GM18517 (cell line): Measurements from ENCODE around the gene KCNJ10.

Source experiments
- ATAC-seq: cut with Tn5 transposase; IDR thresholded peaks from one replicate; pipeline ENCODE4 v1.9.1; 2021; ENCODE audit warnings: mild to moderate bottlenecking, moderate library complexity; ENCODE audit not compliant: unreplicated experiment

KCNJ10 gene

GRCh38 chr1:160084771-160085321 is 14.9 kb upstream of the KCNJ10 start:
- ATAC-seq, result no peak

- no peak for ATAC-seq
These were observed 14.2 kb upstream of the KCNJ10 start for GRCh38 chr1:160083968-160084770.

GRCh38 chr1:160082926-160083325 is 13.0 kb upstream of the KCNJ10 start:
- no peak for ATAC-seq

- no peak for ATAC-seq
These were observed 12.5 kb upstream of the KCNJ10 start for GRCh38 chr1:160082487-160082886.

- no peak for ATAC-seq
These were observed 11.4 kb upstream of the KCNJ10 start, which contains the start of gene KCNJ9 for GRCh38 chr1:160081261-160081936. TSS of gene KCNJ9 (plus strand) at chr1:160081538. CDS start at chr1:160084031, 2,493 bp downstream.

GRCh38 chr1:160080381-160081100 is 10.6 kb upstream of the KCNJ10 start:
- ATAC-seq, result no peak

- no peak for ATAC-seq
These were observed 9.5 kb upstream of the KCNJ10 start for GRCh38 chr1:160079448-160079847.

DNA sequence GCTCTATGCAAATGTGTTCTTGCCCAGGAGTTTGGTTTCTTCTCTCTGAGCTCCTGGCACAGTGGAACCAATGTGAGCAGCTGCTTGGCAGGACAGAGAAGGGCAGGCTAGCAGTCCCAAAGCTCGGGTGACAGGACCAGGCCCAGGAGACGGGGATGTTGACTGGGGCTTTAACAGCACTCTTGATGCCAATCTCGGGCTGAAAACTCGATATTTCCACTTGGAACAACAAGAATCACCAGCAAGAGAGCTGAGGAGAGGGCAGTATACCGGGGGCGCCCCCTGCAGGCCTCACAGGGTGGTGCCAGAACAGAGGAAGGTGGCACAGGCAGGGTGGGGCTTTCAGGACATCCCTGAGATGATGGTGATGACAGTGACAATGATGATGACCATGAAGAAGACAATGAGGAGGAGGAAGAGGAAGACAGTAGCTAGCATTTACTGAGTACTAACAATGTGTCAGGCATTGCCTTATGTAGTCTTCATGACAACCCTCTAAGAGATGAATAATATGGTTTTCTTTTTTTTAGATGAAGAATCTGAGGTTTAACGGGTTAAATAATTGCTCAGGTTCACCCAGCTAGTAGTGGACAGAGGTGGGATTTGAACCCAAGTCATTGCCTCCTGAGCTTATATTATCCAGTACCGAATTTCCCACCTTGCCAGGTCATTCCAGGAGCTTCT is 8.7 kb upstream of the KCNJ10 start:
- no peak for ATAC-seq

GRCh38 chr1:160077486-160077885 is 7.5 kb upstream of the KCNJ10 start:
- ATAC-seq, result no peak

DNA sequence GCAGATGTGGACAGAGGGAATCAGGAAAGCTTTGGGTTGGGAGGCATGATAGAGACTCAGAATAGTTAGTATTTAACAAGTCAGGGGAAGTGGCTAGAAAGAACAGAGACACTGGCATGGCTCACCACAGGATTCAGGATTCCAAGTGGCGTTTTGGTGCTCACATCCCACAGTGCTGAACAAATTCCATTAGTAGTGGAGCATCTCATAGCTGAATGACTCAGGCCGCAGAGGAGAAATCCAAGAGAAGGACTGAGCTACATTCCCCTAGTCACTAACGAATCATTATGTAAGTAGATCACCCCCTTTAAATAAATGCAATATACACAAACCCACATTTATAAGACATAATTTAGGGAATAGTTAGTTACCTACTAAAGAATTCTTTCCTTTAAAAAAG is 6.3 kb upstream of the KCNJ10 start:
- no peak for ATAC-seq

GRCh38 chr1:160075836-160076235 is 5.9 kb upstream of the KCNJ10 start:
- no peak for ATAC-seq

GRCh38 chr1:160074865-160075264 is 4.9 kb upstream of the KCNJ10 start:
- no peak for ATAC-seq

GRCh38 chr1:160071289-160071688 is 1.3 kb upstream of the KCNJ10 start:
- no peak for ATAC-seq

- ATAC-seq, result no peak
These were observed 543 bp upstream of the KCNJ10 start for GRCh38 chr1:160070243-160071163.

DNA sequence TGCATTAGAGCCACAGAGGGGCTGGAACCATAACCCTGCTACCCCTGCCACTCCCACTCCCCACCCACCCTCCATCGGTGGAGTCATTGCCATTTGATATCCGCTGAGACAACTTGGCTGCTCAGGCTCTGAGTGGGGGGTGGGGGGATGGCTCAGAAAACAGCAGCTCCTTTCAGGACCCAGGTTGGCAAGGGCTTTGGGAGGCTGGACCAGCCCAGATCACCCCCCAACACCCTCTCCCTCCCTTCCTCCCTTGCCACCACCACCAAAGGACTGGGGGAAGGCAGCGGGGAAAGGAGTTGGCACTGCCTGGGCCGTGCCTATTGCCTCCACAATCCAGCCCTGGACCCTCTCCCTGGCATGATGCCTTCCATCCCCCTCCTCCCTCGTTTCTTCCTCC is 1.7 kb downstream of the KCNJ10 start:
- no peak for ATAC-seq

- ATAC-seq, result no peak
These were observed 2.9 kb downstream of the KCNJ10 start for GRCh38 chr1:160066829-160067745.

GRCh38 chr1:160064746-160065145 is 5.2 kb downstream of the KCNJ10 start:
- ATAC-seq, result no peak

GRCh38 chr1:160064164-160064563 is 5.8 kb downstream of the KCNJ10 start:
- ATAC-seq, result no peak

DNA sequence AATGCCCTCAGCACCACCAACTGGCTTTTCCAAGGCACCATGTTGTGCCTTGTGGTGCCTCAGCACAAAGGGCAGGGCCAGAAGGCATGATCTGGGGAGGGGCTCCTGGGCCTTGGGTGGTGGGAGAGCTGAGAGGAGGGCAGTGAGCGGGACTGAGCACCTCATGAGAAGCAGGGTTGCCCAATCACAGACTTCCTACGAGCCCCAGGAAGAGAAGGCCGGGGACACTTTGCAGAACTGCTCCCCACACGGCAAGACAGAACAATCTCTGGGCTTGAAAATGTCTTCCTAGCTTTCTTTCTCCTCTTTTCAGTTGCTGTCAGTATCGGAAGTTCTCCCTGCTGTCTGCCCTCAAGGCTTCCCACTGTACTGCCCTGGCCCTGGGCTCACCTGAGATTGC is 6.8 kb downstream of the KCNJ10 start:
- ATAC-seq, result no peak
